ENCODE data around the gene KDM6B. TPM values are rescaled to one million over a fixed set of nuclear protein-coding genes. Genes with fewer than 3 reads are reported as not detected.
A peak's percentile ranks its signal among the peaks of the same experiment; 100 is the strongest.
"Not testable (repeated sequence)": the region's sequence is repeated elsewhere in the genome, so short reads cannot be mapped to it uniquely, and the experiment has no call there.

The KDM6B gene
- total RNA-seq, 1 experiment from 2014 or later: 28.9 TPM

- peak; percentile 72 for DNase-seq
- H3K4me2 ChIP-seq (ENCODE audit: insufficient read depth, insufficient read length, low read length): no peak overlapping the region
- no CpG with 5 or more reads among the region's 3 CpGs for WGBS (ENCODE audit: extremely low coverage, insufficient read length, low lambda C conversion rate)
- H2BK20ac ChIP-seq (ENCODE audit: low read depth, low read length, poor library complexity, severe bottlenecking): no peak overlapping the region
- no peak overlapping the region for H4K5ac ChIP-seq (ENCODE audit: insufficient read length, low read depth, low read length)
- no peak overlapping the region for H3K9ac ChIP-seq (ENCODE audit: extremely low read depth, insufficient read length, low read length)
- no peak overlapping the region for H2BK5ac ChIP-seq (ENCODE audit: insufficient read length, low read length)
- Mint-ChIP-seq H3K27me3 (ENCODE audit: low read depth) (no peaks in the 10 kb centered on the region), H3K9me3 (no peaks in the 10 kb centered on the region), H3K4me1 (peaks cover 14 to 15% of the 10 kb centered on the region in 2 experiments), H3K36me3 (ENCODE audit: insufficient read depth in 1 of 3, low read depth in 3 of 3) (peaks cover 3 to 44% (median 17%) of the 10 kb centered on the region in 3 experiments; a peak in 6 of 7 replicates), H3K27ac (no peak overlapping the region), H3K4me3 (no peak overlapping the region)
- H3K79me1 ChIP-seq (ENCODE audit: insufficient read depth, low read depth, low read length, poor library complexity, severe bottlenecking): no peaks in the 10 kb centered on the region
- no peak overlapping the region for H3K27ac ChIP-seq (ENCODE audit: insufficient read length, low read depth, low read length)
- H3K56ac ChIP-seq (ENCODE audit: insufficient read length, low read depth, low read length): no peak overlapping the region
- no peak overlapping the region for H4K8ac ChIP-seq (replicated peaks; ENCODE audit: insufficient read length, low read depth, low read length)
- H2AFZ ChIP-seq (ENCODE audit: low read length): no peak overlapping the region
- no peak overlapping the region for H4K91ac ChIP-seq (ENCODE audit: insufficient read length, low read depth, low read length)
- no peak overlapping the region for H3T11ph ChIP-seq (ENCODE audit: low read length)
- no peak overlapping the region for H2AK5ac ChIP-seq (ENCODE audit: insufficient read length, low read length)
- H4K20me1 ChIP-seq (ENCODE audit: control insufficient read depth, insufficient read depth, insufficient read length): no peaks in the 10 kb centered on the region
- TF ChIP-seq, protein P1, sequence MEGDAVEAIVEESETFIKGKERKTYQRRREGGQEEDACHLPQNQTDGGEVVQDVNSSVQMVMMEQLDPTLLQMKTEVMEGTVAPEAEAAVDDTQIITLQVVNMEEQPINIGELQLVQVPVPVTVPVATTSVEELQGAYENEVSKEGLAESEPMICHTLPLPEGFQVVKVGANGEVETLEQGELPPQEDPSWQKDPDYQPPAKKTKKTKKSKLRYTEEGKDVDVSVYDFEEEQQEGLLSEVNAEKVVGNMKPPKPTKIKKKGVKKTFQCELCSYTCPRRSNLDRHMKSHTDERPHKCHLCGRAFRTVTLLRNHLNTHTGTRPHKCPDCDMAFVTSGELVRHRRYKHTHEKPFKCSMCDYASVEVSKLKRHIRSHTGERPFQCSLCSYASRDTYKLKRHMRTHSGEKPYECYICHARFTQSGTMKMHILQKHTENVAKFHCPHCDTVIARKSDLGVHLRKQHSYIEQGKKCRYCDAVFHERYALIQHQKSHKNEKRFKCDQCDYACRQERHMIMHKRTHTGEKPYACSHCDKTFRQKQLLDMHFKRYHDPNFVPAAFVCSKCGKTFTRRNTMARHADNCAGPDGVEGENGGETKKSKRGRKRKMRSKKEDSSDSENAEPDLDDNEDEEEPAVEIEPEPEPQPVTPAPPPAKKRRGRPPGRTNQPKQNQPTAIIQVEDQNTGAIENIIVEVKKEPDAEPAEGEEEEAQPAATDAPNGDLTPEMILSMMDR (conservative IDR thresholded peaks at IDR 0.05): peak; percentile 80
- H3K27me3 ChIP-seq (ENCODE audit: insufficient read depth, low read length): no peaks in the 10 kb centered on the region
- no peaks in the 10 kb centered on the region for H3K79me2 ChIP-seq (ENCODE audit: insufficient read depth, low read length)
- no peaks in the 10 kb centered on the region for H3K9me3 ChIP-seq (ENCODE audit: control insufficient read depth, low read depth, low read length)
- no peak overlapping the region for H3K4ac ChIP-seq (ENCODE audit: low read depth, low read length)
- no peak overlapping the region for H3K14ac ChIP-seq (ENCODE audit: insufficient read depth, low read length)
- no peak overlapping the region for H2BK120ac ChIP-seq (ENCODE audit: low read depth, low read length, poor library complexity, severe bottlenecking)
- H3K18ac ChIP-seq (ENCODE audit: insufficient read length, low read depth, low read length): no peak overlapping the region
- no peak overlapping the region for H2BK12ac ChIP-seq (ENCODE audit: insufficient read length, low read depth, low read length)
- H3K4me1 ChIP-seq (ENCODE audit: insufficient read depth, low read length): no peaks in the 10 kb centered on the region
- H3K23me2 ChIP-seq (ENCODE audit: insufficient read length, low read depth, low read length, poor library complexity, severe bottlenecking): peaks cover 9% of the 10 kb centered on the region
- no peak overlapping the region for H2BK15ac ChIP-seq (ENCODE audit: low read depth, low read length)
- no peak overlapping the region for H3K23ac ChIP-seq (ENCODE audit: insufficient read length, low read depth, low read length)
Measured at GRCh38 chr17:7862692-7863437, 28.8 kb downstream of the KDM6B start.

DNA sequence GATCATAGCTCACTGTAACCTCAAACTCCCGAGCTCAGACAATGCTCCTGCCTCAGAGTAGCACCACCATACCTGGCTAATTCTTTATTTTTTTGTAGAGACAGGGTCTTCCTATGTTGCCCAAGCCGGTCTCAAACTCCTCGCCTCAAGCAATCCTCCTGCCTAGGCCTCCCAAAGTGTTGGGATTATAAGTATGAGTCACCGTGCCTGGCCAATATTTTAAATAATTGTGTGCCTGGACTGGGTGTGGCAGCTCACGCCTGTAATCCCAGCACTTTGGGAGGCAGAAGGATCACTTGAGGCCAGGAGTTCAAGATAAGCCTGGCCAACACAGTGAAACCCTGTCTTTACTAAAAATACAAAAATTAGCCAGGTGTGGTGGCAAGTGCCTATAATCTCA is 30.4 kb downstream of the KDM6B start:
- not testable (repeated sequence) for H3K27ac Mint-ChIP-seq; H2BK120ac ChIP-seq (ENCODE audit: low read depth, low read length, poor library complexity, severe bottlenecking); H3K9ac ChIP-seq (ENCODE audit: extremely low read depth, insufficient read length, low read length); H3K23me2 ChIP-seq (ENCODE audit: insufficient read length, low read depth, low read length, poor library complexity, severe bottlenecking); H3K4me3 Mint-ChIP-seq; H4K5ac ChIP-seq (ENCODE audit: insufficient read length, low read depth, low read length); H3K4me1 Mint-ChIP-seq; H2AK5ac ChIP-seq (ENCODE audit: insufficient read length, low read length); H2BK20ac ChIP-seq (ENCODE audit: low read depth, low read length, poor library complexity, severe bottlenecking); H3K79me1 ChIP-seq (ENCODE audit: insufficient read depth, low read depth, low read length, poor library complexity, severe bottlenecking); H3K23ac ChIP-seq (ENCODE audit: insufficient read length, low read depth, low read length); H3K9me3 Mint-ChIP-seq; H3K9me3 ChIP-seq (ENCODE audit: control insufficient read depth, low read depth, low read length); H2AFZ ChIP-seq (ENCODE audit: low read length); H3K14ac ChIP-seq (ENCODE audit: insufficient read depth, low read length); H3K79me2 ChIP-seq (ENCODE audit: insufficient read depth, low read length); H3K27ac ChIP-seq (ENCODE audit: insufficient read length, low read depth, low read length); H4K8ac ChIP-seq (replicated peaks; ENCODE audit: insufficient read length, low read depth, low read length); H2BK12ac ChIP-seq (ENCODE audit: insufficient read length, low read depth, low read length); H3K56ac ChIP-seq (ENCODE audit: insufficient read length, low read depth, low read length); H3K27me3 Mint-ChIP-seq (ENCODE audit: low read depth); H3K4me2 ChIP-seq (ENCODE audit: insufficient read depth, insufficient read length, low read length); H3T11ph ChIP-seq (ENCODE audit: low read length); H3K4ac ChIP-seq (ENCODE audit: low read depth, low read length); H2BK5ac ChIP-seq (ENCODE audit: insufficient read length, low read length); H3K27me3 ChIP-seq (ENCODE audit: insufficient read depth, low read length); H2BK15ac ChIP-seq (ENCODE audit: low read depth, low read length); DNase-seq; H3K4me1 ChIP-seq (ENCODE audit: insufficient read depth, low read length); H4K20me1 ChIP-seq (ENCODE audit: control insufficient read depth, insufficient read depth, insufficient read length); H3K18ac ChIP-seq (ENCODE audit: insufficient read length, low read depth, low read length); H4K91ac ChIP-seq (ENCODE audit: insufficient read length, low read depth, low read length)
- no CpG with 5 or more reads among the region's 5 CpGs for WGBS (ENCODE audit: extremely low coverage, insufficient read length, low lambda C conversion rate)
- peaks cover 3 to 42% (median 17%) of the 10 kb centered on the region in 3 experiments; a peak in 6 of 7 replicates for H3K36me3 Mint-ChIP-seq (ENCODE audit: insufficient read depth in 1 of 3, low read depth in 3 of 3)

Measured in H9 (cell line).